Measurements from ENCODE around the gene FNDC10. TPM values are rescaled to one million over a fixed set of nuclear protein-coding genes. Genes with fewer than 3 reads are reported as not detected.

Gene FNDC10
- polyA plus RNA-seq, 1 experiment, result 1.4 TPM

- no peak overlapping the region for H3K4me3 ChIP-seq (ENCODE audit: low read depth, low read length)
Observed at GRCh38 chr1:1612104-1612400, 12.1 kb upstream of the FNDC10 start.

GRCh38 chr1:1610796-1611195, 10.9 kb upstream of the FNDC10 start:
- H3K4me3 ChIP-seq (ENCODE audit: low read depth, low read length), result no peak overlapping the region
- CTCF ChIA-PET, result no interaction called here

More at GRCh38 chr1:1612104-1612400, 12.1 kb upstream of the FNDC10 start:
- ChIA-PET CTCF (no interaction called here), POLR2A (no interaction called here)
- Histone ChIP-seq H3K27me3 (ENCODE audit: control insufficient read depth, insufficient read depth, low read length) (no peaks in the 10 kb centered on the region), H3K27ac (ENCODE audit: low read depth, low read length) (no peak overlapping the region), H3K9me3 (ENCODE audit: control insufficient read depth, insufficient read depth, low read length) (no peaks in the 10 kb centered on the region; the same call in 1 of the 2 replicates)
- TF ChIP-seq CTCF (IDR thresholded peaks at IDR 0.05; ENCODE audit: low read depth, low read length), result no peak
- no peak for DNase-seq (ENCODE audit: low read depth, low spot score)

GRCh38 chr1:1609822-1610485, 10.0 kb upstream of the FNDC10 start:
- POLR2A ChIA-PET, result no interaction called here
- DNase-seq (ENCODE audit: low read depth, low spot score), result no peak

More at GRCh38 chr1:1610796-1611195, 10.9 kb upstream of the FNDC10 start:
- Histone ChIP-seq H3K9me3 (ENCODE audit: control insufficient read depth, insufficient read depth, low read length) (no peaks in the 10 kb centered on the region; the same call in 1 of the 2 replicates), H3K27ac (ENCODE audit: low read depth, low read length) (no peak overlapping the region), H3K27me3 (ENCODE audit: control insufficient read depth, insufficient read depth, low read length) (no peaks in the 10 kb centered on the region)
- no peak for DNase-seq (ENCODE audit: low read depth, low spot score)
- TF ChIP-seq CTCF (IDR thresholded peaks at IDR 0.05; ENCODE audit: low read depth, low read length), result no peak
- POLR2A ChIA-PET, result no interaction called here

GRCh38 chr1:1606232-1606631, 6.3 kb upstream of the FNDC10 start:
- Histone ChIP-seq H3K4me3 (ENCODE audit: low read depth, low read length) (no peak overlapping the region), H3K27me3 (ENCODE audit: control insufficient read depth, insufficient read depth, low read length) (peaks cover 2% of the 10 kb centered on the region), H3K9me3 (ENCODE audit: control insufficient read depth, insufficient read depth, low read length) (no peaks in the 10 kb centered on the region), H3K27ac (ENCODE audit: low read depth, low read length) (no peak overlapping the region)
- POLR2A ChIA-PET, result no interaction called here
- no peak for TF ChIP-seq CTCF (IDR thresholded peaks at IDR 0.05; ENCODE audit: low read depth, low read length)
- no peak for DNase-seq (ENCODE audit: low read depth, low spot score)
- CTCF ChIA-PET, result no interaction called here

More at GRCh38 chr1:1609822-1610485, 10.0 kb upstream of the FNDC10 start:
- TF ChIP-seq CTCF (IDR thresholded peaks at IDR 0.05; ENCODE audit: low read depth, low read length), result no peak
- CTCF ChIA-PET, result no interaction called here
- Histone ChIP-seq H3K9me3 (ENCODE audit: control insufficient read depth, insufficient read depth, low read length) (no peaks in the 10 kb centered on the region; the same call in 1 of the 2 replicates), H3K27me3 (ENCODE audit: control insufficient read depth, insufficient read depth, low read length) (no peaks in the 10 kb centered on the region), H3K4me3 (ENCODE audit: low read depth, low read length) (no peak overlapping the region), H3K27ac (ENCODE audit: low read depth, low read length) (no peak overlapping the region)

- no peak for TF ChIP-seq CTCF (IDR thresholded peaks at IDR 0.05; ENCODE audit: low read depth, low read length)
- CTCF ChIA-PET, result no interaction called here
- H3K9me3 ChIP-seq (ENCODE audit: control insufficient read depth, insufficient read depth, low read length), result no peaks in the 10 kb centered on the region
- H3K4me3 ChIP-seq (ENCODE audit: low read depth, low read length), result no peak overlapping the region
- peaks cover 2% of the 10 kb centered on the region for H3K27me3 ChIP-seq (ENCODE audit: control insufficient read depth, insufficient read depth, low read length)
- POLR2A ChIA-PET, result no interaction called here
- no peak for DNase-seq (ENCODE audit: low read depth, low spot score)
- no peak overlapping the region for H3K27ac ChIP-seq (ENCODE audit: low read depth, low read length)
Observed at GRCh38 chr1:1605724-1606123, 5.8 kb upstream of the FNDC10 start.
